Measurements from ENCODE around the gene NEK10.
A peak's percentile ranks its signal among the peaks of the same experiment; 100 is the strongest.

- TF ChIP-seq HNRNPL (IDR thresholded peaks at IDR 0.05; ENCODE audit: low read depth, low read length) (no peak), POLR2AphosphoS5 (IDR thresholded peaks at IDR 0.05; ENCODE audit: control insufficient read depth, insufficient read depth, low read depth, low read length) (no peak), CTCF (IDR thresholded peaks at IDR 0.05 in 2 of 3, conservative IDR thresholded peaks at IDR 0.05 in 1 of 3; ENCODE audit: insufficient read depth in 2 of 3, low read depth in 1 of 3, low read length in 3 of 3) (peak; percentile 38 to 52 (median 45); a peak in 4 of 6 replicates), NR1H2 (CRISPR knock-in tag; IDR thresholded peaks at IDR 0.05) (no peak), SPI1 (IDR thresholded peaks at IDR 0.05; ENCODE audit: borderline replicate concordance, low read depth, low read length) (no peak), ZNF121 (CRISPR knock-in tag; conservative IDR thresholded peaks at IDR 0.05) (no peak), U2AF2 (optimal IDR thresholded peaks at IDR 0.05; ENCODE audit: low read depth, low read length) (no peak), NR2F6 (CRISPR knock-in tag; IDR thresholded peaks at IDR 0.05) (no peak), EZH2 (IDR thresholded peaks at IDR 0.05; ENCODE audit: borderline replicate concordance, low read depth, low read length) (no peak), ZNF134 (CRISPR knock-in tag; conservative IDR thresholded peaks at IDR 0.05) (no peak), PHF21A (IDR thresholded peaks at IDR 0.05; ENCODE audit: borderline replicate concordance, low read depth) (no peak), ZEB2 (IDR thresholded peaks at IDR 0.05) (no peak)
- TF ChIP-seq, protein P1, sequence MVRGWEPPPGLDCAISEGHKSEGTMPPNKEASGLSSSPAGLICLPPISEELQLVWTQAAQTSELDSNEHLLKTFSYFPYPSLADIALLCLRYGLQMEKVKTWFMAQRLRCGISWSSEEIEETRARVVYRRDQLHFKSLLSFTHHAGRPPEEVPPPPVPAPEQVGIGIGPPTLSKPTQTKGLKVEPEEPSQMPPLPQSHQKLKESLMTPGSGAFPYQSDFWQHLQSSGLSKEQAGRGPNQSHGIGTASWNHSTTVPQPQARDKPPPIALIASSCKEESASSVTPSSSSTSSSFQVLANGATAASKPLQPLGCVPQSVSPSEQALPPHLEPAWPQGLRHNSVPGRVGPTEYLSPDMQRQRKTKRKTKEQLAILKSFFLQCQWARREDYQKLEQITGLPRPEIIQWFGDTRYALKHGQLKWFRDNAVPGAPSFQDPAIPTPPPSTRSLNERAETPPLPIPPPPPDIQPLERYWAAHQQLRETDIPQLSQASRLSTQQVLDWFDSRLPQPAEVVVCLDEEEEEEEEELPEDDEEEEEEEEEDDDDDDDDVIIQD (CRISPR knock-in tag; IDR thresholded peaks at IDR 0.05), result no peak
Measured at GRCh38 chr3:27357665-27358258, 11.4 kb downstream of the NEK10 start.
